Kidney epithelial cell (primary cell): ENCODE measurements around the gene QPRT. TPM values are rescaled to one million over a fixed set of nuclear protein-coding genes. Genes with fewer than 3 reads are reported as not detected.
"Not testable (repeated sequence)": the region's sequence is repeated elsewhere in the genome, so short reads cannot be mapped to it uniquely, and the experiment has no call there.

Experiments used
- DNase-seq: peaks from one replicate; pipeline ENCODE4 v3.0.0-alpha.2; 2010; ENCODE audit warnings: low read depth
- H3K27me3 ChIP-seq: 2 replicates; pipeline ENCODE4 v1.6.0; 2011; ENCODE audit warnings: low read length; ENCODE audit not compliant: control insufficient read depth, insufficient read depth
- H3K36me3 ChIP-seq: 2 replicates; pipeline ENCODE4 v1.5.1; 2011; ENCODE audit warnings: low read length; ENCODE audit not compliant: control insufficient read depth, insufficient read depth
- H3K4me3 ChIP-seq: 2 replicates; pipeline ENCODE4 v1.5.1; 2011; ENCODE audit warnings: low read depth, mild to moderate bottlenecking, control low read depth, low read length
- total RNA-seq: library from RNA; depleted of rRNA; stranded (reverse); fragments of >200 nt; gene quantifications from 2 replicates; pipeline ENCODE4 v1.2.3, GENCODE V29; 2015
- TF ChIP-seq, protein P1 (sequence below): IDR thresholded peaks from 2 replicates; pipeline ENCODE4 v1.5.1; 2011; ENCODE audit warnings: mild to moderate bottlenecking, moderate library complexity, low read length, control low read depth, inconsistent platforms; ENCODE audit not compliant: insufficient read depth, poor library complexity, severe bottlenecking

The QPRT gene
- total RNA-seq, 1 donor from 2014 or later, result 47.9 TPM

DNA sequence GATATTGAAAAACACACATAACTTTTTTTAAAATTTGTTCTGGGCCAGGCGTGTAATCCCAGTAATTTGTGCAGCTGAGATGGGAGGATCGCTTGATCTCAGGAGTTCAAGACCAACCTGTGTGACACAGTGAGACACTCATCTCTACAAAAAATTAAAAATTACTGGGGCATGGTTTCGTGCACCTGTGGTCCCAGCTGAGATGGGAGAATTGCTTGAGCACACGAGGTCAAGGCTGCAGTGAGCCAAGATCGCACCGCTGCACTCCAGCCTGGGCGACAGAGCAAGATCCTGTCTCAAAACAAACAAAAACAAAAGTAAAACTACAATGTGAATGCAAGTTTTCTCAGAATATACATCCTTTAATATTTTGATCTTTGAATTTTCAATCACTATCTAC lies 51.7 kb downstream of the QPRT start:
- Histone ChIP-seq H3K4me3 (no peak overlapping the region), H3K36me3 (no peaks in the 10 kb centered on the region), H3K27me3 (peaks cover 2% of the 10 kb centered on the region)
- no peak for DNase-seq
- TF ChIP-seq, protein P1, sequence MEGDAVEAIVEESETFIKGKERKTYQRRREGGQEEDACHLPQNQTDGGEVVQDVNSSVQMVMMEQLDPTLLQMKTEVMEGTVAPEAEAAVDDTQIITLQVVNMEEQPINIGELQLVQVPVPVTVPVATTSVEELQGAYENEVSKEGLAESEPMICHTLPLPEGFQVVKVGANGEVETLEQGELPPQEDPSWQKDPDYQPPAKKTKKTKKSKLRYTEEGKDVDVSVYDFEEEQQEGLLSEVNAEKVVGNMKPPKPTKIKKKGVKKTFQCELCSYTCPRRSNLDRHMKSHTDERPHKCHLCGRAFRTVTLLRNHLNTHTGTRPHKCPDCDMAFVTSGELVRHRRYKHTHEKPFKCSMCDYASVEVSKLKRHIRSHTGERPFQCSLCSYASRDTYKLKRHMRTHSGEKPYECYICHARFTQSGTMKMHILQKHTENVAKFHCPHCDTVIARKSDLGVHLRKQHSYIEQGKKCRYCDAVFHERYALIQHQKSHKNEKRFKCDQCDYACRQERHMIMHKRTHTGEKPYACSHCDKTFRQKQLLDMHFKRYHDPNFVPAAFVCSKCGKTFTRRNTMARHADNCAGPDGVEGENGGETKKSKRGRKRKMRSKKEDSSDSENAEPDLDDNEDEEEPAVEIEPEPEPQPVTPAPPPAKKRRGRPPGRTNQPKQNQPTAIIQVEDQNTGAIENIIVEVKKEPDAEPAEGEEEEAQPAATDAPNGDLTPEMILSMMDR, result no peak

DNA sequence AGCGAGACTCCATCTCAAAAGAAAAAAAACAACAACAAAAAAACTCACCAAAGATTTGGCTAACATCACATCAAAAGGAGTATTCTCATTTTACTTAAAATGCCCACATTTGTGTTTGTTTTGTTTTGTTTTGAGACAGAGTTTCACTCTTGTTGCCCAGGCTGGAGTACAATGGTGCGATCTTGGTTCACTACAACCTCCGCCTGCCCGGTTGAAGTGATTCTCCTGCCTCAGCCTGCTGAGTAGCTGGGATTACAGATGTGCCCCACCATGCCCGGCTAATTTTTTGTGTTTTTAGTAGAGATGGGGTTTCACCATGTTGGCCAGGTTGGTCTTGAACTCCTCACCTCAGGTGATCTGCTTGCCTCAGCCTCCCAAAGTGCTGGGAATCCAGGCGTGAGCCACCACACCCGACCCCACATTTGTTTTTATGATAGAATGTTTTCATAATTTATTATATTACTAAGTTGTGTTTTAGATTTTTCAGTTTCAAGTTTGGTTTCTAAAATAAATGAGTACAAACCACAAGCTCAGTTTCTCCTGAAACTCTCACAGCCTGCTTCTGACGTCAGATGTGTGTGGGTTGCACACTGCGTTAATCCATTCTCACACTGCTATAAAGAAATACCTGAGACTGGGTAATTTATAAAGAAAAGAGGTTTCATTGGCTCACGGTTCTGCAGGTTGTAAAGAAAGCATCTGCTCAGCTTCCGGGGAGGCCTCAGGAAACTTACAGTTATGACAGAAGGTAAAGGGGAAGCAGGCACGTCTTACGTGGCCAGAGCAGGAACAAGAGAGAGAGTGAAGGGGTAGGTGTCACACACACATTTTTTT lies 53.0 kb downstream of the QPRT start:
- H3K27me3 ChIP-seq, H3K36me3 ChIP-seq, DNase-seq, H3K4me3 ChIP-seq: not testable (repeated sequence)

DNA sequence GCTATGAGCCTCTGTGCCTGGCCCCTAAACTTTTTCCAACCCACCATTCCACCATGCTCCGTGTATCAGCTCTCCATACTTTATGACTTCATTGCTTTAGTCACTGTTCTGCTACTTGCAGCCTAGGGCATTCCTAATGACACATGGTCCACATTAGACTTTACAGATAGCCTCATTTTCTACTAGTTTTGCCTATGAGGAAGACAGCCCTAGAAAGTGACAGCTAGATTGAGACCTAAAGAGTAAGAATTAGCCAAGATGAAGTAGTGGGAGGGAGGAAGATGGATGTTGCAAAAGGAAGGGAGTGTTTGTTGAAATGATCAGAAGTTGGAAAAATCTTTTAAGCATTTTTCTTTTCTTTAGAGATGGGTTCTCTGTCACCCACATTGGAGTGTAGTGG lies 55.8 kb downstream of the QPRT start:
- TF ChIP-seq, protein P1, result no peak
- DNase-seq, result no peak
- Histone ChIP-seq H3K36me3 (no peaks in the 10 kb centered on the region), H3K27me3 (peaks cover 2% of the 10 kb centered on the region), H3K4me3 (no peak overlapping the region)

DNA sequence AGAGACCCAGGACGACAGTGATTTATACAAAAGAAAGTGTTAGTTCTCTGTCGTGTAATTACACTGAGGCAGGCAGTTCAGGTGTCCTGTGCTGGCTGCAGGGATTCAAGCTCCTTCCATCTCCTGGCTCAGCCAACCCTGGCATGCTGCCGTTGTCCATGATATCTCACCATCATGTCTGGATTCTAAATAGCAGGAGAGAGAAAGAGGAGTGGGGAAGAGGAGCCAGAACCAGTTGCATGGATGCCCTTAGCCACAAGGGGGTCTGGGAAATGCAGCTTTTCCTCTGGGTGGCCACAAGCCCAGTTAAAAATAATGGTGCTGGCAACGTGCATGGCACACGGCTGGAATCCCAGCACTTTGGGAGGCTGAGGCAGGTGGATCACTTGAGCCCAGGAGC lies 57.1 kb downstream of the QPRT start:
- Histone ChIP-seq H3K36me3 (no peaks in the 10 kb centered on the region), H3K27me3 (peaks cover 2% of the 10 kb centered on the region), H3K4me3 (no peak overlapping the region)
- DNase-seq, result no peak
- TF ChIP-seq, protein P1, result no peak

DNA sequence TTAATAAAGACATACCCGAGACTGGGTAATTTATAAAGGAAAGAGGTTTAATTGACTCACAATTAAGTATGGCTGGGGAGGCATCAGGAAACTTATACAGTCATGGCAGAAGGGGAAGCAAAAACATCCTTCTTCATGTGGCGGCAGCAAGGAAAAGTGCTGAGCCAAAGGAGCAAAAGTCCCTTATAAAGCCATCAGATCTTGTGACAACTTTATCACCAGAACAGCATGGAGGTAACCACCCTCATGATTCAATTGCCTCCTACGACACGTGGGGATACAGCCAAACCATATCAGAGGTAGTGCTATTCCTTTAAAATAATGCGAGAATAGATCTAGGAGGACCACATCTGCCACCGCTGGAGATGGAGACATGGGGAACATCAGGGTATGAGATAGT lies 57.8 kb downstream of the QPRT start:
- TF ChIP-seq, protein P1, result no peak
- no peak for DNase-seq
- H3K27me3 ChIP-seq, result peaks cover 2% of the 10 kb centered on the region
- no peak overlapping the region for H3K4me3 ChIP-seq
- H3K36me3 ChIP-seq, result no peaks in the 10 kb centered on the region

DNA sequence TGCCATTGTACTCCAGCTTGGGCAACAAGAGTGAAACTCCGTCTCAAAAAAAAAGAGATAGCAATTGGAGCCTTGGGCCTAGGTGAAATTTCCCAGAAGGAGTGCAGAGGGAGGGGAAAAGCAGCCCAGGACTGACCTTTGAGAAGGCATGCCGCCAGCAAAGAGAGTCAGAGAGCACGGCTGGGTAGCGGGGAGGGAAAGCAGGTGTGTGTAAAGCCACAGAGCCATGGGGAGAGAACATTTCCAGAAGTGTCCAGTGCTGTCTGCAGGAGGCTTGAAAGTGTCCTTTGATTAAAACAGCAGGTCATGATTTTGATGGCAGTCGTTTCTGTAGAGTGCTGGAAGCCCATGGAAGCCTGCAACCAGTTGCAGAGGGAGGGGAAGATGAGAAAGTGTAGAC lies 58.7 kb downstream of the QPRT start:
- Histone ChIP-seq H3K27me3 (no peaks in the 10 kb centered on the region), H3K36me3 (no peaks in the 10 kb centered on the region), H3K4me3 (no peak overlapping the region)
- TF ChIP-seq, protein P1, result no peak
- DNase-seq, result no peak
